BLaER1 treated with 17β-estradiol and CSF1 and Interleukin-3, amounts not matched to agents 10 nM and 100 nM (cell line): ENCODE measurements around the gene PRDM1.
A peak's percentile ranks its signal among the peaks of the same experiment; 100 is the strongest.

Experiments
- H3K27ac ChIP-seq, 11 experiments: shearing (Covaris generic); formaldehyde crosslinking; 2 replicates each; pipeline ENCODE4 v1.8.1; 2022
- H3K27me3 ChIP-seq, 11 experiments: shearing (Covaris generic); formaldehyde crosslinking; 2 replicates each; pipeline ENCODE4 v1.8.1; 2022
- H3K36me3 ChIP-seq, 11 experiments: shearing (Covaris generic); formaldehyde crosslinking; 2 replicates each; pipeline ENCODE4 v1.8.1; 2022
- H3K4me1 ChIP-seq, 10 experiments: shearing (Covaris generic); formaldehyde crosslinking; 2 replicates each; pipeline ENCODE4 v1.8.1; 2022
- H3K4me2 ChIP-seq, 11 experiments: shearing (Covaris generic); formaldehyde crosslinking; 2 replicates each; pipeline ENCODE4 v1.8.1; 2022
- H3K4me3 ChIP-seq, 10 experiments: shearing (Covaris generic); formaldehyde crosslinking; 2 replicates each; pipeline ENCODE4 v1.8.1; 2022
- H3K9ac ChIP-seq, 11 experiments: shearing (Covaris generic); formaldehyde crosslinking; 2 replicates each; pipeline ENCODE4 v1.8.1; 2022
- H3K9me3 ChIP-seq, 11 experiments: shearing (Covaris generic); formaldehyde crosslinking; replicated peaks in 1 of 11; 2 replicates each; pipeline ENCODE4 v1.8.1; 2022
- H4K20me1 ChIP-seq, 11 experiments: shearing (Covaris generic); formaldehyde crosslinking; 2 replicates each; pipeline ENCODE4 v1.8.1; 2022
- Cebpa-rat ChIP-seq, 11 experiments: shearing (Covaris generic); IDR thresholded peaks; 2 replicates each; pipeline ENCODE4 v1.8.1; 2022

Gene PRDM1

GRCh38 chr6:106079961-106080762 is 6.0 kb upstream of the PRDM1 start:
- Histone ChIP-seq H3K27ac (peak overlapping the region in 2 of 11 experiments; percentile 3 to 5; a peak in 2 of 22 replicates), H3K27me3 (no peaks in the 10 kb centered on the region), H3K9ac (no peak overlapping the region), H4K20me1 (no peaks in the 10 kb centered on the region), H3K4me1 (peaks cover 27 to 40% (median 33%) of the 10 kb centered on the region in 10 experiments), H3K9me3 (no peaks in the 10 kb centered on the region), H3K36me3 (no peaks in the 10 kb centered on the region), H3K4me2 (no peak overlapping the region), H3K4me3 (no peak overlapping the region)
- no peak for TF ChIP-seq Cebpa-rat (IDR thresholded peaks at IDR 0.05)

GRCh38 chr6:106080763-106081095 is 5.4 kb upstream of the PRDM1 start:
- no peaks in the 10 kb centered on the region for H3K9me3 ChIP-seq
- no peak overlapping the region for H3K4me2 ChIP-seq
- H3K4me3 ChIP-seq, result no peak overlapping the region
- no peak for TF ChIP-seq Cebpa-rat (IDR thresholded peaks at IDR 0.05)
- peaks cover 33 to 46% (median 38%) of the 10 kb centered on the region in 10 experiments for H3K4me1 ChIP-seq
- H4K20me1 ChIP-seq, result no peaks in the 10 kb centered on the region
- H3K36me3 ChIP-seq, result no peaks in the 10 kb centered on the region
- H3K9ac ChIP-seq, result no peak overlapping the region
- peak overlapping the region in 2 of 11 experiments; percentile 3 to 5; a peak in 3 of 22 replicates for H3K27ac ChIP-seq
- H3K27me3 ChIP-seq, result no peaks in the 10 kb centered on the region

GRCh38 chr6:106081715-106082114 is 4.4 kb upstream of the PRDM1 start:
- Histone ChIP-seq H3K4me2 (peak overlapping the region in 7 of 11 experiments; percentile 1 to 95 (median 73); a peak in 4 of 22 replicates), H3K27ac (peak overlapping the region in 5 of 11 experiments; percentile 6 to 93 (median 92); a peak in 7 of 22 replicates)
- no peak for TF ChIP-seq Cebpa-rat (IDR thresholded peaks at IDR 0.05)

GRCh38 chr6:106082735-106083398 is 3.3 kb upstream of the PRDM1 start:
- peak overlapping the region; percentile 79 to 95 (median 89) for H3K4me2 ChIP-seq
- H4K20me1 ChIP-seq, result peaks cover 0 to 3% (median under 1%) of the 10 kb centered on the region in 11 experiments; a peak in 6 of 22 replicates
- H3K9me3 ChIP-seq, result no peaks in the 10 kb centered on the region
- H3K27me3 ChIP-seq, result peaks cover 0 to 14% (median 3%) of the 10 kb centered on the region in 11 experiments; a peak in 10 of 22 replicates
- H3K9ac ChIP-seq, result peak overlapping the region in 10 of 11 experiments; percentile 26 to 96 (median 87); a peak in 12 of 22 replicates
- TF ChIP-seq Cebpa-rat (IDR thresholded peaks at IDR 0.05), result no peak
- H3K4me3 ChIP-seq, result no peak overlapping the region
- peaks cover 0 to 2% (median 0%) of the 10 kb centered on the region in 11 experiments; a peak in 5 of 22 replicates for H3K36me3 ChIP-seq
- H3K4me1 ChIP-seq, result peaks cover 38 to 57% (median 47%) of the 10 kb centered on the region in 10 experiments
- peak overlapping the region; percentile 84 to 95 (median 92); a peak in 20 of 22 replicates for H3K27ac ChIP-seq

More at GRCh38 chr6:106081715-106082114, 4.4 kb upstream of the PRDM1 start:
- peaks cover 0 to 2% (median 0%) of the 10 kb centered on the region in 11 experiments; a peak in 3 of 22 replicates for H3K27me3 ChIP-seq
- no peak overlapping the region for H3K4me3 ChIP-seq
- H3K36me3 ChIP-seq, result no peaks in the 10 kb centered on the region
- H3K4me1 ChIP-seq, result peaks cover 35 to 46% (median 41%) of the 10 kb centered on the region in 10 experiments
- H4K20me1 ChIP-seq, result no peaks in the 10 kb centered on the region
- no peak overlapping the region for H3K9ac ChIP-seq
- H3K9me3 ChIP-seq, result no peaks in the 10 kb centered on the region

- Histone ChIP-seq H3K4me3 (no peak overlapping the region), H3K27me3 (peaks cover 0 to 21% (median 3%) of the 10 kb centered on the region in 11 experiments; a peak in 10 of 22 replicates), H3K9ac (peak overlapping the region; percentile 85 to 96 (median 89); a peak in 20 of 22 replicates), H3K27ac (peak overlapping the region; percentile 84 to 95 (median 92)), H3K9me3 (no peaks in the 10 kb centered on the region), H3K4me1 (peaks cover 38 to 60% (median 53%) of the 10 kb centered on the region in 10 experiments), H3K36me3 (peaks cover 0 to 10% (median 7%) of the 10 kb centered on the region in 11 experiments; a peak in 18 of 22 replicates), H3K4me2 (peak overlapping the region; percentile 79 to 95 (median 89)), H4K20me1 (peaks cover 0 to 11% (median 8%) of the 10 kb centered on the region in 11 experiments; a peak in 8 of 22 replicates)
- no peak for TF ChIP-seq Cebpa-rat (IDR thresholded peaks at IDR 0.05)
These were observed 2.5 kb upstream of the PRDM1 start for GRCh38 chr6:106083618-106084017.

GRCh38 chr6:106084106-106084988 is 1.8 kb upstream of the PRDM1 start:
- Histone ChIP-seq H4K20me1 (peaks cover 0 to 18% (median 15%) of the 10 kb centered on the region in 11 experiments; a peak in 15 of 22 replicates), H3K9ac (peak overlapping the region; percentile 85 to 96 (median 89)), H3K9me3 (no peaks in the 10 kb centered on the region), H3K4me3 (peak overlapping the region in 1 of 10 experiments; percentile 76; a peak in 1 of 20 replicates), H3K36me3 (peaks cover 0 to 17% (median 14%) of the 10 kb centered on the region in 11 experiments; a peak in 18 of 22 replicates), H3K27me3 (peaks cover 0 to 23% (median 3%) of the 10 kb centered on the region in 11 experiments; a peak in 10 of 22 replicates), H3K4me2 (peak overlapping the region; percentile 79 to 95 (median 94)), H3K27ac (peak overlapping the region; percentile 84 to 95 (median 92)), H3K4me1 (peaks cover 40 to 67% (median 57%) of the 10 kb centered on the region in 10 experiments)
- TF ChIP-seq Cebpa-rat (IDR thresholded peaks at IDR 0.05), result peak in 8 of 11 experiments; percentile 57 to 95 (median 82); a peak in 17 of 22 replicates

GRCh38 chr6:106084989-106085691 is 996 bp upstream of the PRDM1 start:
- peak overlapping the region; percentile 85 to 96 (median 89) for H3K9ac ChIP-seq

More at GRCh38 chr6:106084989-106085691, 996 bp upstream of the PRDM1 start:
- Histone ChIP-seq H4K20me1 (peaks cover 3 to 26% (median 22%) of the 10 kb centered on the region in 11 experiments; a peak in 16 of 22 replicates), H3K27me3 (peaks cover 0 to 23% (median 3%) of the 10 kb centered on the region in 11 experiments; a peak in 10 of 22 replicates), H3K4me1 (peaks cover 40 to 75% (median 61%) of the 10 kb centered on the region in 10 experiments), H3K4me2 (peak overlapping the region; percentile 79 to 95 (median 94)), H3K36me3 (peaks cover 0 to 25% (median 22%) of the 10 kb centered on the region in 11 experiments; a peak in 18 of 22 replicates), H3K4me3 (peak overlapping the region in 8 of 10 experiments; percentile 70 to 82 (median 74); a peak in 17 of 20 replicates), H3K27ac (peak overlapping the region; percentile 84 to 95 (median 92)), H3K9me3 (no peaks in the 10 kb centered on the region)
- no peak; a peak in 2 of 22 replicates for TF ChIP-seq Cebpa-rat (IDR thresholded peaks at IDR 0.05)
